ENCODE data around the gene LIG3.

LIG3 gene

GRCh38 chr17:34979650-34980352, 511 bp upstream of the LIG3 start:
- no peak for TF ChIP-seq CTCF (IDR thresholded peaks at IDR 0.05; ENCODE audit: extremely low read depth, missing control alignments)
- no peak for DNase-seq (ENCODE audit: low spot score)

- TF ChIP-seq CTCF (IDR thresholded peaks at IDR 0.05; ENCODE audit: extremely low read depth, missing control alignments) = peak; percentile 33
- DNase-seq (ENCODE audit: low spot score) = peak; percentile 96
Observed at GRCh38 chr17:34980681-34981537, 597 bp downstream of the LIG3 start.

- DNase-seq (ENCODE audit: low spot score) = no peak
- TF ChIP-seq CTCF (IDR thresholded peaks at IDR 0.05; ENCODE audit: extremely low read depth, missing control alignments) = no peak
Observed at GRCh38 chr17:34981538-34982241, 1.4 kb downstream of the LIG3 start.

GRCh38 chr17:34987232-34987631, 6.9 kb downstream of the LIG3 start:
- DNase-seq (ENCODE audit: low spot score) = no peak
- TF ChIP-seq CTCF (IDR thresholded peaks at IDR 0.05; ENCODE audit: extremely low read depth, missing control alignments) = no peak

GRCh38 chr17:34988644-34989043, 8.3 kb downstream of the LIG3 start:
- TF ChIP-seq CTCF (IDR thresholded peaks at IDR 0.05; ENCODE audit: extremely low read depth, missing control alignments) = no peak
- no peak for DNase-seq (ENCODE audit: low spot score)

- no peak for DNase-seq (ENCODE audit: low spot score)
- TF ChIP-seq CTCF (IDR thresholded peaks at IDR 0.05; ENCODE audit: extremely low read depth, missing control alignments) = no peak
Observed at GRCh38 chr17:34989473-34989872, 9.2 kb downstream of the LIG3 start.

- no peak for TF ChIP-seq CTCF (IDR thresholded peaks at IDR 0.05; ENCODE audit: extremely low read depth, missing control alignments)
- DNase-seq (ENCODE audit: low spot score) = no peak
Observed at GRCh38 chr17:34990921-34991365, 10.6 kb downstream of the LIG3 start.

Measured in GM20000 (cell line).